ENCODE measurements around the gene UXT. TPM values are rescaled to one million over a fixed set of nuclear protein-coding genes. Genes with fewer than 3 reads are reported as not detected.

Gene UXT
- total and polyA plus RNA-seq, 2 of the 13 experiments (the other 11 are each of a cell fraction or from before 2014, with no cell fraction given), result 107 to 123 TPM

- TF ChIP-seq LBX2 (CRISPR knock-in tag; IDR thresholded peaks at IDR 0.05; ENCODE audit: borderline replicate concordance) (no peak), ARID4A (CRISPR knock-in tag; IDR thresholded peaks at IDR 0.05; ENCODE audit: borderline replicate concordance) (peak; percentile 84; the same call in 1 of the 2 replicates), ZNF841 (CRISPR knock-in tag; IDR thresholded peaks at IDR 0.05; ENCODE audit: borderline replicate concordance) (no peak), POLR2AphosphoS5 (IDR thresholded peaks at IDR 0.05; ENCODE audit: low read depth, low read length) (peak; percentile 67), RBM22 (optimal IDR thresholded peaks at IDR 0.05; ENCODE audit: low read length) (no peak), ELF3 (CRISPR knock-in tag; IDR thresholded peaks at IDR 0.05) (peak; percentile 48), FOXP1 (IDR thresholded peaks at IDR 0.05) (no peak), FOXP1 (CRISPR knock-in tag; IDR thresholded peaks at IDR 0.05) (no peak), ZNF652 (CRISPR knock-in tag; IDR thresholded peaks at IDR 0.05; ENCODE audit: borderline replicate concordance, low read depth) (no peak), MEF2D (CRISPR knock-in tag; IDR thresholded peaks at IDR 0.05) (peak; percentile 51; the same call in 1 of the 2 replicates), PITX1 (CRISPR knock-in tag; IDR thresholded peaks at IDR 0.05) (peak; percentile 30; the same call in 1 of the 2 replicates), SPEN (CRISPR knock-in tag; IDR thresholded peaks at IDR 0.05; ENCODE audit: low read depth) (peak; percentile 65), MXD3 (CRISPR knock-in tag; IDR thresholded peaks at IDR 0.05) (0 out of 2 replicates have a peak, but pooled peaks have one; percentile 49)
- TF ChIP-seq, protein P1, sequence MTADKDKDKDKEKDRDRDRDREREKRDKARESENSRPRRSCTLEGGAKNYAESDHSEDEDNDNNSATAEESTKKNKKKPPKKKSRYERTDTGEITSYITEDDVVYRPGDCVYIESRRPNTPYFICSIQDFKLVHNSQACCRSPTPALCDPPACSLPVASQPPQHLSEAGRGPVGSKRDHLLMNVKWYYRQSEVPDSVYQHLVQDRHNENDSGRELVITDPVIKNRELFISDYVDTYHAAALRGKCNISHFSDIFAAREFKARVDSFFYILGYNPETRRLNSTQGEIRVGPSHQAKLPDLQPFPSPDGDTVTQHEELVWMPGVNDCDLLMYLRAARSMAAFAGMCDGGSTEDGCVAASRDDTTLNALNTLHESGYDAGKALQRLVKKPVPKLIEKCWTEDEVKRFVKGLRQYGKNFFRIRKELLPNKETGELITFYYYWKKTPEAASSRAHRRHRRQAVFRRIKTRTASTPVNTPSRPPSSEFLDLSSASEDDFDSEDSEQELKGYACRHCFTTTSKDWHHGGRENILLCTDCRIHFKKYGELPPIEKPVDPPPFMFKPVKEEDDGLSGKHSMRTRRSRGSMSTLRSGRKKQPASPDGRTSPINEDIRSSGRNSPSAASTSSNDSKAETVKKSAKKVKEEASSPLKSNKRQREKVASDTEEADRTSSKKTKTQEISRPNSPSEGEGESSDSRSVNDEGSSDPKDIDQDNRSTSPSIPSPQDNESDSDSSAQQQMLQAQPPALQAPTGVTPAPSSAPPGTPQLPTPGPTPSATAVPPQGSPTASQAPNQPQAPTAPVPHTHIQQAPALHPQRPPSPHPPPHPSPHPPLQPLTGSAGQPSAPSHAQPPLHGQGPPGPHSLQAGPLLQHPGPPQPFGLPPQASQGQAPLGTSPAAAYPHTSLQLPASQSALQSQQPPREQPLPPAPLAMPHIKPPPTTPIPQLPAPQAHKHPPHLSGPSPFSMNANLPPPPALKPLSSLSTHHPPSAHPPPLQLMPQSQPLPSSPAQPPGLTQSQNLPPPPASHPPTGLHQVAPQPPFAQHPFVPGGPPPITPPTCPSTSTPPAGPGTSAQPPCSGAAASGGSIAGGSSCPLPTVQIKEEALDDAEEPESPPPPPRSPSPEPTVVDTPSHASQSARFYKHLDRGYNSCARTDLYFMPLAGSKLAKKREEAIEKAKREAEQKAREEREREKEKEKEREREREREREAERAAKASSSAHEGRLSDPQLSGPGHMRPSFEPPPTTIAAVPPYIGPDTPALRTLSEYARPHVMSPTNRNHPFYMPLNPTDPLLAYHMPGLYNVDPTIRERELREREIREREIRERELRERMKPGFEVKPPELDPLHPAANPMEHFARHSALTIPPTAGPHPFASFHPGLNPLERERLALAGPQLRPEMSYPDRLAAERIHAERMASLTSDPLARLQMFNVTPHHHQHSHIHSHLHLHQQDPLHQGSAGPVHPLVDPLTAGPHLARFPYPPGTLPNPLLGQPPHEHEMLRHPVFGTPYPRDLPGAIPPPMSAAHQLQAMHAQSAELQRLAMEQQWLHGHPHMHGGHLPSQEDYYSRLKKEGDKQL (CRISPR knock-in tag; IDR thresholded peaks at IDR 0.05; ENCODE audit: low read depth), result no peak
- TF ChIP-seq, protein P2, sequence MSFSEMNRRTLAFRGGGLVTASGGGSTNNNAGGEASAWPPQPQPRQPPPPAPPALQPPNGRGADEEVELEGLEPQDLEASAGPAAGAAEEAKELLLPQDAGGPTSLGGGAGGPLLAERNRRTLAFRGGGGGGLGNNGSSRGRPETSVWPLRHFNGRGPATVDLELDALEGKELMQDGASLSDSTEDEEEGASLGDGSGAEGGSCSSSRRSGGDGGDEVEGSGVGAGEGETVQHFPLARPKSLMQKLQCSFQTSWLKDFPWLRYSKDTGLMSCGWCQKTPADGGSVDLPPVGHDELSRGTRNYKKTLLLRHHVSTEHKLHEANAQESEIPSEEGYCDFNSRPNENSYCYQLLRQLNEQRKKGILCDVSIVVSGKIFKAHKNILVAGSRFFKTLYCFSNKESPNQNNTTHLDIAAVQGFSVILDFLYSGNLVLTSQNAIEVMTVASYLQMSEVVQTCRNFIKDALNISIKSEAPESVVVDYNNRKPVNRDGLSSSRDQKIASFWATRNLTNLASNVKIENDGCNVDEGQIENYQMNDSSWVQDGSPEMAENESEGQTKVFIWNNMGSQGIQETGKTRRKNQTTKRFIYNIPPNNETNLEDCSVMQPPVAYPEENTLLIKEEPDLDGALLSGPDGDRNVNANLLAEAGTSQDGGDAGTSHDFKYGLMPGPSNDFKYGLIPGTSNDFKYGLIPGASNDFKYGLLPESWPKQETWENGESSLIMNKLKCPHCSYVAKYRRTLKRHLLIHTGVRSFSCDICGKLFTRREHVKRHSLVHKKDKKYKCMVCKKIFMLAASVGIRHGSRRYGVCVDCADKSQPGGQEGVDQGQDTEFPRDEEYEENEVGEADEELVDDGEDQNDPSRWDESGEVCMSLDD (CRISPR knock-in tag; IDR thresholded peaks at IDR 0.05; ENCODE audit: borderline replicate concordance), result no peak
Observed at GRCh38 chrX:47658684-47659420, at the start of gene UXT (continued).
